HepG2 (cell line): ENCODE measurements around the gene PTMA. TPM values are rescaled to one million over a fixed set of nuclear protein-coding genes. Genes with fewer than 3 reads are reported as not detected.
A peak's percentile ranks its signal among the peaks of the same experiment; 100 is the strongest.

Experiments
- CCDC6 ChIP-seq: sonication (generic); formaldehyde crosslinking; IDR thresholded peaks from 2 replicates; pipeline ENCODE4 v1.8.1; 2022; ENCODE audit warnings: mild to moderate bottlenecking, missing genetic modification reagents, moderate library complexity
- FLYWCH1 ChIP-seq: sonication (generic); formaldehyde crosslinking; IDR thresholded peaks from 2 replicates; pipeline ENCODE4 v1.8.1; 2023; ENCODE audit warnings: mild to moderate bottlenecking, missing genetic modification reagents
- HCFC1 ChIP-seq: fragments of 150-350 bp; IDR thresholded peaks from 2 replicates; pipeline ENCODE4 v1.6.1; 2014; ENCODE audit warnings: low read depth, low read length
- HNF4A ChIP-seq: sonication (generic); formaldehyde crosslinking; IDR thresholded peaks from 2 replicates; pipeline ENCODE4 v1.4.0; 2020; ENCODE audit warnings: missing genetic modification reagents
- MATR3 ChIP-seq: sonication (generic); formaldehyde crosslinking; IDR thresholded peaks from 2 replicates; pipeline ENCODE4 v1.4.0; 2020; ENCODE audit warnings: missing genetic modification reagents
- YEATS4 ChIP-seq: sonication (generic); formaldehyde crosslinking; IDR thresholded peaks from 2 replicates; pipeline ENCODE4 v1.4.0; 2020; ENCODE audit warnings: missing genetic modification reagents, borderline replicate concordance
- ZBTB7B ChIP-seq: sonication (generic); formaldehyde crosslinking; IDR thresholded peaks from 2 replicates; pipeline ENCODE4 v1.4.0; 2020; ENCODE audit warnings: missing genetic modification reagents
- ZNF577 ChIP-seq: sonication (generic); formaldehyde crosslinking; IDR thresholded peaks from 2 replicates; pipeline ENCODE4 v1.4.0; 2020; ENCODE audit warnings: mild to moderate bottlenecking, low read depth, missing genetic modification reagents, borderline replicate concordance
- ZNF589 ChIP-seq: sonication (generic); formaldehyde crosslinking; conservative IDR thresholded peaks from 2 replicates; pipeline ENCODE4 v1.8.0; 2022; ENCODE audit warnings: mild to moderate bottlenecking, moderate library complexity, missing genetic modification reagents
- polyA plus RNA-seq, 8 experiments: library from polyadenylated mRNA; depleted of rRNA in 3 of 8; stranded (reverse) in 7 of 8; unstranded in 1 of 8; fragments of >200 nt; fragmentation: Illumina TruSeq in 4 of 8; extraction: Trizol in 4 of 8; gene quantifications; 2 replicates each; pipeline versions ENCODE4 v1.2.1 to v1.2.3, GENCODE V29; 2011 to 2016; ENCODE audit warnings: low read depth in 4 of 8, missing spikeins in 1 of 8, mixed read lengths in 1 of 8; ENCODE audit not compliant: insufficient read depth in 1 of 8
- total RNA-seq, 5 experiments: library from RNA; depleted of rRNA; stranded (reverse); fragments of >200 nt; fragmentation: Illumina TruSeq; extraction: Trizol; gene quantifications; 2 replicates each; pipeline ENCODE4 v1.2.3, GENCODE V29; 2016; ENCODE audit warnings: low read depth in 1 of 5
- TF ChIP-seq, protein P1 (sequence below), 2 experiments: sonication (generic) in 1 of 2; formaldehyde crosslinking in 1 of 2; IDR thresholded peaks; 2 replicates each; pipeline versions ENCODE4 v1.6.1 to v1.9.0; 2014 to 2022; ENCODE audit warnings: antibody characterized with exemption in 1 of 2, borderline replicate concordance in 1 of 2, inconsistent platforms in 1 of 2, low read depth in 1 of 2, missing genetic modification reagents in 1 of 2
- TF ChIP-seq, protein P2 (sequence below): sonication (generic); formaldehyde crosslinking; IDR thresholded peaks from 2 replicates; pipeline ENCODE4 v1.8.1; 2022; ENCODE audit warnings: low read depth, mild to moderate bottlenecking, missing genetic modification reagents
- TF ChIP-seq, protein P3 (sequence below): IDR thresholded peaks from 2 replicates; pipeline ENCODE4 v1.6.1; 2016
- TF ChIP-seq, protein P4 (sequence below): sonication (generic); formaldehyde crosslinking; IDR thresholded peaks from 2 replicates; pipeline ENCODE4 v1.9.0; 2022; ENCODE audit warnings: missing genetic modification reagents, mild to moderate bottlenecking, borderline replicate concordance

The PTMA gene
- total and polyA plus RNA-seq, 2 of the 13 experiments (the other 11 are each of a cell fraction or from before 2014, with no cell fraction given) = 190 to 1,086 TPM

DNA sequence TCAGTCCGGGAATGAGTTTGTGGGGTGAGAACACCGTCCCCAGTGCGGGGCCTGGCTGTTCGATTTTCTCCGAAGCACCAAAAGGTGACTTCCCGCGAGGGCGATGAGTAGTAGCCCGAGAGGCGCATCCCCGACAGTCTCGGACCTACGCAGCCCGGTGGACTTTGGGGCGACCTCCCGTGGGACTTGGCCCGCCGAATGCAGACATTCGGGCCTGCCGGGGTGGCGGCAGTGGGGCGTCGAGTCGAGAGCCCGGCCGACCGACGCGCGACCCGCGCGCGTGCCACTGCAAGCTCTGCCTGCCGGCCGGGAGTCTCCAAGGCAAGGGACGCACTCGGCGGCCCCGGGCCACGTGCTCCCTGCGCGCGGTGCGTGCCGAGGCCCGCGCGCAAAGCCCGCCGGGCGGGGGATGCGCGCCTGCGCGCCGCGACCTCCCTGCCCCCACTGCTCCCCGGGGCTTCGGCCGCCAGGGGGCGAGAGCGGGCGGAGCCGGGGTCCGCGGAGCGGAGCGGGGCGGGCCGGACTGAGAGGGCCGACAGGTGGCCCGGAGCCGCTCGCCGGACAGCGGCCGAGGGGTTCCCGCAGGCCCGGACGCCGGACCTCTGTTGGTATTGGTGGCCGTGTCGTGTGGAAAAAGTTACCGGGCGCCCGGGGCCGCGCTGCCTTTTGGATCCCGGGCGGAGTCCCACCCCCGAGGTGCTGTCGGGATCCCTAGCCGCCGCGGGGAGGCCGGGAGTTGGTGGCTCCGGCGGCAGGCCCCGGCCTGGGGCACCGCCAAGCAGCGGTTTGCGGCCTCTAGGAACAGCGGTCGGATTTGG, 1.9 kb downstream of the PTMA start (continued):
- TF ChIP-seq, protein P1, sequence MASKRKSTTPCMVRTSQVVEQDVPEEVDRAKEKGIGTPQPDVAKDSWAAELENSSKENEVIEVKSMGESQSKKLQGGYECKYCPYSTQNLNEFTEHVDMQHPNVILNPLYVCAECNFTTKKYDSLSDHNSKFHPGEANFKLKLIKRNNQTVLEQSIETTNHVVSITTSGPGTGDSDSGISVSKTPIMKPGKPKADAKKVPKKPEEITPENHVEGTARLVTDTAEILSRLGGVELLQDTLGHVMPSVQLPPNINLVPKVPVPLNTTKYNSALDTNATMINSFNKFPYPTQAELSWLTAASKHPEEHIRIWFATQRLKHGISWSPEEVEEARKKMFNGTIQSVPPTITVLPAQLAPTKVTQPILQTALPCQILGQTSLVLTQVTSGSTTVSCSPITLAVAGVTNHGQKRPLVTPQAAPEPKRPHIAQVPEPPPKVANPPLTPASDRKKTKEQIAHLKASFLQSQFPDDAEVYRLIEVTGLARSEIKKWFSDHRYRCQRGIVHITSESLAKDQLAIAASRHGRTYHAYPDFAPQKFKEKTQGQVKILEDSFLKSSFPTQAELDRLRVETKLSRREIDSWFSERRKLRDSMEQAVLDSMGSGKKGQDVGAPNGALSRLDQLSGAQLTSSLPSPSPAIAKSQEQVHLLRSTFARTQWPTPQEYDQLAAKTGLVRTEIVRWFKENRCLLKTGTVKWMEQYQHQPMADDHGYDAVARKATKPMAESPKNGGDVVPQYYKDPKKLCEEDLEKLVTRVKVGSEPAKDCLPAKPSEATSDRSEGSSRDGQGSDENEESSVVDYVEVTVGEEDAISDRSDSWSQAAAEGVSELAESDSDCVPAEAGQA (IDR thresholded peaks at IDR 0.05; ENCODE audit: low read depth) = peak; percentile 49; the same call in 1 of the 2 replicates
- TF ChIP-seq, protein P1 (CRISPR knock-in tag; IDR thresholded peaks at IDR 0.05; ENCODE audit: borderline replicate concordance) = peak; percentile 100
- TF ChIP-seq, protein P2, sequence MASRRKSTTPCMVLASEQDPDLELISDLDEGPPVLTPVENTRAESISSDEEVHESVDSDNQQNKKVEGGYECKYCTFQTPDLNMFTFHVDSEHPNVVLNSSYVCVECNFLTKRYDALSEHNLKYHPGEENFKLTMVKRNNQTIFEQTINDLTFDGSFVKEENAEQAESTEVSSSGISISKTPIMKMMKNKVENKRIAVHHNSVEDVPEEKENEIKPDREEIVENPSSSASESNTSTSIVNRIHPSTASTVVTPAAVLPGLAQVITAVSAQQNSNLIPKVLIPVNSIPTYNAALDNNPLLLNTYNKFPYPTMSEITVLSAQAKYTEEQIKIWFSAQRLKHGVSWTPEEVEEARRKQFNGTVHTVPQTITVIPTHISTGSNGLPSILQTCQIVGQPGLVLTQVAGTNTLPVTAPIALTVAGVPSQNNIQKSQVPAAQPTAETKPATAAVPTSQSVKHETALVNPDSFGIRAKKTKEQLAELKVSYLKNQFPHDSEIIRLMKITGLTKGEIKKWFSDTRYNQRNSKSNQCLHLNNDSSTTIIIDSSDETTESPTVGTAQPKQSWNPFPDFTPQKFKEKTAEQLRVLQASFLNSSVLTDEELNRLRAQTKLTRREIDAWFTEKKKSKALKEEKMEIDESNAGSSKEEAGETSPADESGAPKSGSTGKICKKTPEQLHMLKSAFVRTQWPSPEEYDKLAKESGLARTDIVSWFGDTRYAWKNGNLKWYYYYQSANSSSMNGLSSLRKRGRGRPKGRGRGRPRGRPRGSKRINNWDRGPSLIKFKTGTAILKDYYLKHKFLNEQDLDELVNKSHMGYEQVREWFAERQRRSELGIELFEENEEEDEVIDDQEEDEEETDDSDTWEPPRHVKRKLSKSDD (CRISPR knock-in tag) = 0 out of 2 replicates have a peak, but pooled peaks have one; percentile 19
- TF ChIP-seq CCDC6 (CRISPR knock-in tag) (peak; percentile 100), ZNF589 (peak; percentile 99), YEATS4 (CRISPR knock-in tag) (peak; percentile 98), FLYWCH1 (peak; percentile 99), HNF4A (CRISPR knock-in tag) (peak; percentile 21), ZNF577 (peak; percentile 97), HCFC1 (peak; percentile 48), ZBTB7B (CRISPR knock-in tag) (no peak), MATR3 (CRISPR knock-in tag) (no peak)
- TF ChIP-seq, protein P3, sequence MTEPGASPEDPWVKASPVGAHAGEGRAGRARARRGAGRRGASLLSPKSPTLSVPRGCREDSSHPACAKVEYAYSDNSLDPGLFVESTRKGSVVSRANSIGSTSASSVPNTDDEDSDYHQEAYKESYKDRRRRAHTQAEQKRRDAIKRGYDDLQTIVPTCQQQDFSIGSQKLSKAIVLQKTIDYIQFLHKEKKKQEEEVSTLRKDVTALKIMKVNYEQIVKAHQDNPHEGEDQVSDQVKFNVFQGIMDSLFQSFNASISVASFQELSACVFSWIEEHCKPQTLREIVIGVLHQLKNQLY (CRISPR knock-in tag) = peak; percentile 84
- TF ChIP-seq, protein P4, sequence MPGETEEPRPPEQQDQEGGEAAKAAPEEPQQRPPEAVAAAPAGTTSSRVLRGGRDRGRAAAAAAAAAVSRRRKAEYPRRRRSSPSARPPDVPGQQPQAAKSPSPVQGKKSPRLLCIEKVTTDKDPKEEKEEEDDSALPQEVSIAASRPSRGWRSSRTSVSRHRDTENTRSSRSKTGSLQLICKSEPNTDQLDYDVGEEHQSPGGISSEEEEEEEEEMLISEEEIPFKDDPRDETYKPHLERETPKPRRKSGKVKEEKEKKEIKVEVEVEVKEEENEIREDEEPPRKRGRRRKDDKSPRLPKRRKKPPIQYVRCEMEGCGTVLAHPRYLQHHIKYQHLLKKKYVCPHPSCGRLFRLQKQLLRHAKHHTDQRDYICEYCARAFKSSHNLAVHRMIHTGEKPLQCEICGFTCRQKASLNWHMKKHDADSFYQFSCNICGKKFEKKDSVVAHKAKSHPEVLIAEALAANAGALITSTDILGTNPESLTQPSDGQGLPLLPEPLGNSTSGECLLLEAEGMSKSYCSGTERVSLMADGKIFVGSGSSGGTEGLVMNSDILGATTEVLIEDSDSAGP = peak; percentile 80
